ENCODE measurements around the gene GALNT18.
"Not testable (repeated sequence)": the region's sequence is repeated elsewhere in the genome, so short reads cannot be mapped to it uniquely, and the experiment has no call there.

The GALNT18 gene

DNA sequence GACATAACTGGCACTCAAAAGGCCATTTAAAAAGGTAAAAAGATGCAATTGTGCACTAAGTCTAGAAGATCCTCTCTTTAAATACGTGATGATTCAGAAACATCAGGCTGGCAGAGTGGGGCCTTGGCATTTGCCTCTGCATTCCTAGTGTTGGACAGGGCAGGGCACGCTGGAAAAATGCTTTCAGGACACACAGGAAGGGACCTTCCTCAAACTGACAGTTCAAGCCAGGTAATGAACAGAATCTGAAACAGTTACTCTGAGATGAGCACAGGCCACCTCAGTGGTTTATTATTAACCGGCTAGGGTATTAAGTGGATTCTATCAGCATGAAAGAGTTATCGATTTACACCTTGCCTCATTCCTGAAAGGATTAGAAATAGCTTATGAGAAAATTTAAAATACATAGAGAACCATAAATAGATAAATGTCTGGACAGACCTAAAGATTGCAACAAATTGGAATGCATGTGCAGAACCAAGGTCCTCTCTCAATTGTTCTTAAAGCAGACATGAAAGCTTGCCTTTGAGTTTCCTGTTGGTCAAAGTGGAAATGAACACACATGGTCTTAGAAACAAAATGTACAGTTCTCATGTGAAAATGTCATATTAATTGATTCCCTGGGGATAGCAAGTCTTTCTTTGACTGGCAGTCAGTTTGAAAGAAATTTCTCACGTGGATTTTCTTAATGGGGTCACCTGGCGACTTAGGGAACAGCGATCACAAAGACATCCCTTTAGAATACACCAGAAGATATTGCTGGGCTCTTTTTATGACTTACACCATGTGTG is 247.3 kb downstream of the GALNT18 start:
- no peaks in the 10 kb centered on the region for H3K4me1 Mint-ChIP-seq
- ATAC-seq = no peak
- H3K4me3 Mint-ChIP-seq = no peak overlapping the region

GRCh38 chr11:11373934-11374333 is 247.9 kb downstream of the GALNT18 start:
- Mint-ChIP-seq H3K27me3 (no peaks in the 10 kb centered on the region), H3K4me1 (no peaks in the 10 kb centered on the region), H3K9me3 (peaks cover 0 to 2% of the 10 kb centered on the region in 2 donors), H3K27ac (no peak overlapping the region), H3K4me3 (no peak overlapping the region)
- ATAC-seq = no peak
- no peak for DNase-seq

More for the DNA sequence above, 247.3 kb downstream of the GALNT18 start:
- Mint-ChIP-seq H3K27ac (no peak overlapping the region), H3K9me3 (no peaks in the 10 kb centered on the region), H3K27me3 (no peaks in the 10 kb centered on the region)
- DNase-seq = no peak

GRCh38 chr11:11372461-11372860 is 249.3 kb downstream of the GALNT18 start:
- ATAC-seq = no peak
- Mint-ChIP-seq H3K27me3 (no peaks in the 10 kb centered on the region), H3K9me3 (peaks cover 0 to 7% of the 10 kb centered on the region in 2 donors), H3K4me3 (no peak overlapping the region), H3K27ac (no peak overlapping the region), H3K4me1 (no peaks in the 10 kb centered on the region)
- DNase-seq = no peak

- Mint-ChIP-seq H3K27ac (no peak overlapping the region), H3K9me3 (peaks cover 0 to 7% of the 10 kb centered on the region in 2 donors), H3K4me1 (no peaks in the 10 kb centered on the region), H3K27me3 (no peaks in the 10 kb centered on the region), H3K4me3 (no peak overlapping the region)
- no peak for ATAC-seq
- no peak for DNase-seq
Observed at GRCh38 chr11:11370962-11371303, 250.9 kb downstream of the GALNT18 start.

GRCh38 chr11:11370255-11370961 is 251.4 kb downstream of the GALNT18 start:
- DNase-seq (no peak), ATAC-seq (no peak)
- H3K27ac Mint-ChIP-seq = no peak overlapping the region
- peaks cover 0 to 7% of the 10 kb centered on the region in 2 donors for H3K9me3 Mint-ChIP-seq
- no peak overlapping the region for H3K4me3 Mint-ChIP-seq
- H3K27me3 Mint-ChIP-seq = no peaks in the 10 kb centered on the region
- no peaks in the 10 kb centered on the region for H3K4me1 Mint-ChIP-seq

GRCh38 chr11:11366793-11367192 is 255.0 kb downstream of the GALNT18 start:
- no peaks in the 10 kb centered on the region for H3K27me3 Mint-ChIP-seq
- ATAC-seq = no peak
- no peaks in the 10 kb centered on the region for H3K4me1 Mint-ChIP-seq
- H3K27ac Mint-ChIP-seq = no peak overlapping the region
- H3K9me3 Mint-ChIP-seq = peaks cover 0 to 7% of the 10 kb centered on the region in 2 donors
- no peak for DNase-seq
- no peak overlapping the region for H3K4me3 Mint-ChIP-seq

DNA sequence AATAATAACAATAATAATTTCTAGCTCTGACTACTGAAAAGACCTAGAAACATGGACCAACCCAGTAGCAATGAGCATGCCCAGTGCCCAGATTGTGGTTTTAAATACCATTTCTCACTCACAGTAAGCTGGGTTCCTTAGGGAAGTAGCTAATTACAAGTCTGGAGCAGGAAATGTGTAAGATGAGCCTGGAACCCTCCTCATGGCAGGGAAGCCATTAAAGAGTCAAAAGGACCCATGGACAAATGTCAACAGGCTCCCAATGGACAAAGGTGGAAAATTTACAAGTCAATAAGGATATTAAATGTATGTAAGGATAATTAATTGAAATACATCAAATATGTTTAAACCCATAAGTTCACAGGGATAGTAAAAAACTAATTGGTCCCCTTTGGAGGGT is 258.1 kb downstream of the GALNT18 start:
- H3K27ac Mint-ChIP-seq = no peak overlapping the region
- no peaks in the 10 kb centered on the region for H3K4me1 Mint-ChIP-seq
- H3K9me3 Mint-ChIP-seq = peaks cover 0 to 3% of the 10 kb centered on the region in 2 donors
- H3K27me3 Mint-ChIP-seq = peaks cover 11% of the 10 kb centered on the region
- ATAC-seq (no peak), DNase-seq (no peak)
- no peak overlapping the region for H3K4me3 Mint-ChIP-seq

- Mint-ChIP-seq H3K27ac (no peak overlapping the region), H3K27me3 (peaks cover 11% of the 10 kb centered on the region), H3K4me3 (no peak overlapping the region), H3K4me1 (no peaks in the 10 kb centered on the region), H3K9me3 (no peaks in the 10 kb centered on the region)
- DNase-seq (no peak), ATAC-seq (no peak)
Observed at GRCh38 chr11:11359611-11360010, 262.2 kb downstream of the GALNT18 start.

DNA sequence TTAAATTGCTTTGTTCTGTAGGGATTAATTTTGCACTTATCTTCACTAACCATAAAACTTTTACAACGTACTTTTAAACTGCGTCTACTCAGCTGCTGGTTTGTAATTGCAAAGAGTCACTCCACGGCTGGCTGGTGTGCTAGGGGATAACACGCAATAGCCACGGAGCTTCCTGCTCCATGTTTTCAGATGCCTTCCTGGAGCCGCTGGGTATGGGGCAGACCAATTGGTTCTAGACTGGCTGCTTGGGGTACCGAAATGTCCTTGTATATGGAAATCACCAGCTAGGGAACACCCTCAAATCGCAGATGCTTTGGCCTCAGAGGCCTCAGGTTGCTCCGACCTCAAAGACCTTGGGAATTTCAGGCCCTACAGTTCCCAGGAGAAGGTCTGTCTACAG is 265.0 kb downstream of the GALNT18 start:
- ATAC-seq = no peak
- Mint-ChIP-seq H3K27me3 (peaks cover 11% of the 10 kb centered on the region), H3K4me1 (no peaks in the 10 kb centered on the region), H3K4me3 (no peak overlapping the region), H3K9me3 (no peaks in the 10 kb centered on the region), H3K27ac (no peak overlapping the region)
- no peak for DNase-seq

DNA sequence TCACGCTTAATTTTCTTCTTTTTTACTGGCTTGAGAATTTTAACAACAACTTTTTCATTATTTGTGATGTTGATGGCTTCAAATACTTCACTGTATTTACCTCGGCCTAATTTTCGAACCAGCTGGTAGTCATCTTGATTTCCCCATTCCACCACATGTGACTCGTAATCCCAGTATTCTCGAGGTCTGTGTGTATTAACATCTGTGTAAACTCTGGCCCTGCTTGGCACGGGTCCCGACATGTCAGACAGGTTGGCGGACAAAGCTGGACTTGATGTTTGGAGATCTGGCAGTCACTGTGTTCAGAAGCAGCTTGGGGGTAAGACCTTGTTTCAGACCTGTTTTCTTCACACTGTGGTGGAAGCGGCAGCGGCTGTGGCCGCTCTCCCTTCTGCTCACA is 268.9 kb downstream of the GALNT18 start, which contains the start of gene CSNK2A3:
CSNK2A3 (minus strand) TSS at position 373 of the 400 bp plus-strand sequence; CDS start at position 242, 131 bp downstream.
- not testable (repeated sequence) for ATAC-seq, H3K9me3 Mint-ChIP-seq, H3K4me3 Mint-ChIP-seq, H3K27ac Mint-ChIP-seq, H3K4me1 Mint-ChIP-seq, DNase-seq, H3K27me3 Mint-ChIP-seq

DNA sequence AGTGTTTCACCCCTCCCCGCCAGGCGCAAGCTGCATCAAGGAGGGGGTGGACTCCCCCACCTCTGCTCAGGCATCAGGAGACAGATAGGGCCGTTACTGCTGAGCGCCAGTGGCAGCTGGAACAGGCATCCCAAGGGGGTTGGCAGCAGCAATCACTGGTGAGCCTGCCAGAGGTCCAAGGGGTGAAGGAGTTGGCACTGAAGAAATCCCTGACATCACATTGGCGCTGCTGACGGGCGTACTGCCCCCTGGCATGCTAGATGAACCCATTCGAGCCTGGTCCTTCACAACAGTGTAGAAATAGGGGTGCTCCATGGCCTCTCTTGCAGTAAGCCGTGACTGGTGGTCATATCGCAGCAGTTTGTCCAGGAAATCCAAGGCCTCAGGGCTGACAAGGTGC is 270.0 kb downstream of the GALNT18 start:
- not testable (repeated sequence) for DNase-seq, H3K27me3 Mint-ChIP-seq, H3K4me1 Mint-ChIP-seq, H3K9me3 Mint-ChIP-seq, H3K4me3 Mint-ChIP-seq, ATAC-seq, H3K27ac Mint-ChIP-seq

GRCh38 chr11:11351042-11351586 is 270.7 kb downstream of the GALNT18 start:
- peak; percentile 35 for ATAC-seq
- Mint-ChIP-seq H3K4me1 (no peaks in the 10 kb centered on the region), H3K27me3 (peaks cover 7% of the 10 kb centered on the region), H3K9me3 (no peaks in the 10 kb centered on the region), H3K27ac (no peak overlapping the region), H3K4me3 (no peak overlapping the region)
- DNase-seq = no peak

GRCh38 chr11:11349870-11350337 is 271.9 kb downstream of the GALNT18 start:
- Mint-ChIP-seq H3K4me1 (no peaks in the 10 kb centered on the region), H3K27ac (no peak overlapping the region), H3K4me3 (no peak overlapping the region), H3K9me3 (no peaks in the 10 kb centered on the region), H3K27me3 (peaks cover 7% of the 10 kb centered on the region)
- DNase-seq (no peak), ATAC-seq (no peak)

GRCh38 chr11:11349106-11349825 is 272.5 kb downstream of the GALNT18 start:
- Mint-ChIP-seq H3K4me3 (no peak overlapping the region), H3K27me3 (peaks cover 10% of the 10 kb centered on the region), H3K9me3 (no peaks in the 10 kb centered on the region), H3K27ac (no peak overlapping the region), H3K4me1 (peaks cover 2% of the 10 kb centered on the region)
- ATAC-seq = no peak
- no peak for DNase-seq

DNA sequence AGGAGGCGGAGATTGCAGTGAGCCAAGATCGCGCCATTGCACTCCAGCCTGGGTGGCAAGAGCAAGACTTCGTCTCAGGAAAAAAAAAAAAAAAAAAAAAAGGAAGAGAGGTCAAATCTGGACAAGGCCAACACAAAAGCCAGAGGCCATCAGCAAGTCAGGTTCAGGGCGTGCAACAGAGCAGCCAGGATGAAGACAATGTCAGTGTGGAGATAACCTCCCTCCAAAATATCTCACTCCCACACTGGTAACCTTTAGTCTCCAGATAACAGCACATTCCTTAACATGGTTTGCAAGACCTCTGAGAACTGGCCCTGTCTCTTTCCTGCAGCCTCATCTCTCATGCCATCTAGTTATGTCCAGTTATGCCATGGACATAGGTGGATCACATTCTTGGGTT is 273.5 kb downstream of the GALNT18 start:
- H3K9me3 Mint-ChIP-seq = no peaks in the 10 kb centered on the region
- DNase-seq (no peak), ATAC-seq (no peak)
- H3K27me3 Mint-ChIP-seq = peaks cover 16% of the 10 kb centered on the region
- H3K4me3 Mint-ChIP-seq = no peak overlapping the region
- peaks cover 5% of the 10 kb centered on the region for H3K4me1 Mint-ChIP-seq
- H3K27ac Mint-ChIP-seq = no peak overlapping the region
